SH-SY5Y (cell line): ENCODE data around the gene SCN9A.

Experiments
- GATA2 ChIP-seq: IDR thresholded peaks from 2 replicates; pipeline ENCODE4 v1.6.1; 2011; ENCODE audit warnings: mild to moderate bottlenecking, low read depth, low read length
- GATA3 ChIP-seq: IDR thresholded peaks from 2 replicates; pipeline ENCODE4 v1.6.1; 2011; ENCODE audit warnings: low read depth, mild to moderate bottlenecking, low read length, moderate library complexity

GRCh38 chr2:166230024-166230723, 145.6 kb downstream of the SCN9A start:
- TF ChIP-seq GATA2 (no peak), GATA3 (no peak)
